GM10248 (cell line): Measurements from ENCODE around the gene FGR.
"Not testable (repeated sequence)": the region's sequence is repeated elsewhere in the genome, so short reads cannot be mapped to it uniquely, and the experiment has no call there.

Source experiments
- CTCF ChIA-PET: fragments of 300-600 bp; sonication (Branson Sonifier 250); formaldehyde crosslinking; extraction: SDS; loops from one replicate; lab custom pipeline; 2021; ENCODE audit warnings: antibody characterized with exemption; lab: Yijun Ruan, JAX
- POLR2A ChIA-PET: fragments of 350-650 bp; sonication (Branson Sonifier 250); formaldehyde crosslinking; extraction: SDS; loops from one replicate; lab custom pipeline; 2020; ENCODE audit warnings: antibody characterized with exemption; lab: Yijun Ruan, JAX
- DNase-seq: peaks from one replicate; pipeline ENCODE4 v3.0.0; 2012; ENCODE audit errors: extremely low spot score
- CTCF ChIP-seq: IDR thresholded peaks from 2 replicates; pipeline ENCODE4 v1.5.1; 2012; ENCODE audit warnings: mild to moderate bottlenecking, low read depth; ENCODE audit errors: extremely low read depth, missing control alignments, control extremely low read depth

FGR gene

DNA sequence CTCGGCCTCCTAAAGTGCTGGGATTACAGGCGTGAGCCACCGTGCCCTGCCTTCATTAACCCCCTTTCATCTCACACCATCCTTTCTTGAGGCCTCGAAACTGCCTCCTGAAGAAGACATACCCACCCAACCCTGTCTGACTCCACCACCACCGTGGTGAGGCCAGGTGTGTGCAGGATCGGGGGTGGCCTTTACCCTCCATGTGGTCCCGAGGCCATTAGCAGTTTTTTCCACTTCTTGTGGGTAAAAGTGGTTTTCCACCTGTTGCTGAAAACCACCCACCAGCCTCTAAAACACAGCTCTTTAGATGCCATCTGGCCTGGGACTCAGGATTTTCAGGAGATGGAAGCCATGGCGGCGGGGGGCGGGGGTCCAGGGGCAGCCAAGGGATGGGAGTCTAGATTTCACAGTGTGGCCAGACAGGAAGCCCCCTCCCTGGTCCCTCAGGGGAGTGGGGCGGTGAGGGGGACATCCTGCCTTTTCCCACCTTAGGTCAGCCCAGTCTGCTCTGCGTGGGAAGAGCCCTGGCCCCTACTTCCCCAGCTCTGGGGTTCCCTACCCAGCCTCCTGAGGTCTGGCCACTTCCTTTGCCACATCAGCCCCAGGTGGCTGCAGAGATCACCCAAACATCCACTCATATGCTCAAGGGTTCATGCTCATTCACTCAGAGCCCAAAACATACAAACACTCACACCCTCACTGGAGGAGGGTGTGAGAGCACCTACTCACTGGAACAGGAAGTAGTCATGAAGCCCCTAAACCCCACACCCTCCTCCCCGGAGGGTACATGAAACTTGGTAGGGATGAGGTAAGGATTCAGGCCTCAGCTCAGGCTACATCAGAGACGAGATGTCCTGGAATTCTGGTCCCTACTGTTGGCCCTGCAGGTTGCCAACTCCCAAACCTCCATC, 2.3 kb downstream of the FGR start:
- peak; percentile 67 for DNase-seq
- ChIA-PET POLR2A (interaction anchor here (0.5 to 1.3 kb wide), 2 partner anchors 12 to 697 kb away, joined by 3 to 4 read pairs; no protein-coding TSS in a partner anchor), CTCF (interaction anchor here (1.0 to 5.1 kb wide), 3 partner anchors 11 to 30 kb away, joined by 3 to 27 read pairs (median 4); no protein-coding TSS in a partner anchor)
- no peak for TF ChIP-seq CTCF

DNA sequence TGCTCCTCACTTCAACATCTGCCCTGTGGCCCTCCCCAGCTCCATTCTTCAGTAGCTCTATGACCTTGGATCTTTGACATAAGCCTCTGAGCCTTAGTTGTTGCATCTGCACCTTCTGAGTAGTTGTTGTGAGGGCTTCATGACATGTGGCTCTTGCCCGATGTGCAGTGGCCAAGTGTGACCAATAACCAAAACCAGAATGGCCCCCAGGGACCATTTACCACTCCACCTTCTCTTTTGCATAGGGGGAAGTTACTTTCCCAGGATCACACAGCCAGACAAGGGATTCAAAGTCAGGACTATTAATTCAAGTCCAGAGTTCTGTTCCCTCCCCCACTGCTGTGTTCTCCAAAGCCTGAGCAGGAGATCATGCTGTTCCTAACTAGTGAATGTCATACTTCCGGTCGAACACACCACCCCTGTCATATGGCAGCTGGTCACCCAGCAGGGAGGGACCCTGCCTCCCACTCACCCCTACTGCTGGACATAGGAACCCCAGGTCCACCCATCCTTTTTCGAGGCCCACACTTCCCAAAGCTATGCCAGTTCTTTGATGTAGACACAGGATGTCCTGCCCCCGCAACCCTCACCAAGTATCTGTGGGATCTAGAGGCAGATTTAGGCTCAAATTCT, 4.0 kb downstream of the FGR start:
- ChIA-PET CTCF (interaction anchor here (1.1 to 5.1 kb wide), 12 partner anchors 13 to 74 kb away, joined by 3 to 27 read pairs (median 9); no protein-coding TSS in a partner anchor), POLR2A (interaction anchor here (1.3 kb wide), 1 partner anchor 11 kb away, joined by 4 read pairs; no protein-coding TSS in a partner anchor)
- no peak for DNase-seq
- no peak for TF ChIP-seq CTCF

- TF ChIP-seq CTCF: no peak
- ChIA-PET POLR2A (interaction anchor here (0.6 to 2.1 kb wide), 7 partner anchors 12 to 517 kb away, joined by 3 to 6 read pairs (median 4); no protein-coding TSS in a partner anchor), CTCF (interaction anchor here (0.7 to 5.1 kb wide), 10 partner anchors 10 to 72 kb away, joined by 3 to 27 read pairs (median 9); no protein-coding TSS in a partner anchor)
- DNase-seq: no peak
Observed at GRCh38 chr1:27628712-27629111, 6.3 kb downstream of the FGR start.

DNA sequence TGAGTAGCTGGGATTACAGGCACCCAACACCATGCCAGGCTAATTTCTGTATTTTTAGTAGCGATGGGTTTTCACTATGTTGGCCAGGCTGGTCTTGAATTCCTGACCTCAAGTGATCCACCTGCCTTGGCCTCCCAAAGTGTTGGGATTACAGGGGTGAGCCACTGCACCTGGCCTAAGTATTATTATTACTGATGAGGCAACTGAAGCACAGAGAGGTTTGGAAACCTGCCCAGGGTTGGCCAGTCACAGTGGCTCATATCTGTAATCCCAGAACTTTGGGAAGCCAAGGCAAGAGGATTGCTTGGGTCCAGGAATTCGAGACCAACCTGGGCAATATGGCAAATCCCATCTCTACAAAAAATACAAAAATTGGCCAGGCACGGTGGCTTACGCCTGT, 7.3 kb downstream of the FGR start:
- not testable (repeated sequence) for DNase-seq
- CTCF ChIA-PET: interaction anchor here (0.8 to 5.1 kb wide), 6 partner anchors 10 to 35 kb away, joined by 3 to 27 read pairs (median 8); no protein-coding TSS in a partner anchor

GRCh38 chr1:27627061-27627460, 7.9 kb downstream of the FGR start:
- CTCF ChIA-PET: interaction anchor here (0.9 to 2.7 kb wide), 2 partner anchors 19 to 36 kb away, joined by 5 to 22 read pairs; no protein-coding TSS in a partner anchor
- POLR2A ChIA-PET: interaction anchor here (1.5 kb wide), 1 partner anchor 15 kb away, joined by 4 read pairs; no protein-coding TSS in a partner anchor

More for the DNA sequence above, 7.3 kb downstream of the FGR start:
- POLR2A ChIA-PET: interaction anchor here (0.6 to 1.5 kb wide), 5 partner anchors 11 to 516 kb away, joined by 3 to 5 read pairs (median 4); no protein-coding TSS in a partner anchor

More at GRCh38 chr1:27627061-27627460, 7.9 kb downstream of the FGR start:
- TF ChIP-seq CTCF: no peak
- no peak for DNase-seq
